ENCODE data around the gene EFNA5. TPM values are rescaled to one million over a fixed set of nuclear protein-coding genes. Genes with fewer than 3 reads are reported as not detected.

The EFNA5 gene
- polyA plus RNA-seq, 3 donors = 0.74 to 5.4 (median 2.8) TPM

- 79 to 84% (median 82%) methylated on average over 7 of the region's 7 CpGs for WGBS, 3 donors
- H3K27ac ChIP-seq (ENCODE audit: low read depth, low read length) = no peak overlapping the region
Measured at GRCh38 chr5:107589520-107590193, 81.1 kb downstream of the EFNA5 start.

GRCh38 chr5:107582625-107583024 lies 88.1 kb downstream of the EFNA5 start:
- H3K27ac ChIP-seq (ENCODE audit: low read depth, low read length) = no peak overlapping the region

- WGBS, 3 donors = 55 to 74% (median 60%) methylated on average over 8 of the region's 8 CpGs
- H3K27ac ChIP-seq (ENCODE audit: low read depth, low read length) = no peak overlapping the region
Measured at GRCh38 chr5:107580889-107581820, 89.6 kb downstream of the EFNA5 start.

- WGBS, 3 donors = 72 to 82% (median 74%) methylated on average over 4 of the region's 4 CpGs
- H3K27ac ChIP-seq (ENCODE audit: low read depth, low read length) = no peak overlapping the region
Measured at GRCh38 chr5:107578051-107578635, 92.6 kb downstream of the EFNA5 start.

GRCh38 chr5:107577394-107577950 lies 93.3 kb downstream of the EFNA5 start:
- WGBS, 3 donors = 72 to 85% (median 79%) methylated on average over 8 of the region's 8 CpGs
- no peak overlapping the region for H3K27ac ChIP-seq (ENCODE audit: low read depth, low read length)

GRCh38 chr5:107576736-107577393 lies 93.9 kb downstream of the EFNA5 start:
- 78 to 89% (median 79%) methylated on average over 3 of the region's 3 CpGs for WGBS, 3 donors
- H3K27ac ChIP-seq (ENCODE audit: low read depth, low read length) = no peak overlapping the region

GRCh38 chr5:107576155-107576554 lies 94.6 kb downstream of the EFNA5 start:
- no peak overlapping the region for H3K27ac ChIP-seq (ENCODE audit: low read depth, low read length)
- WGBS, 3 donors = 70 to 80% (median 72%) methylated on average over 4 of the region's 4 CpGs

GRCh38 chr5:107574287-107574686 lies 96.5 kb downstream of the EFNA5 start:
- H3K27ac ChIP-seq (ENCODE audit: low read depth, low read length) = no peak overlapping the region
- WGBS, 3 donors = 91 to 97% (median 96%) methylated on average over 1 of the region's 1 CpG

- WGBS, 3 donors = 68 to 90% (median 72%) methylated on average over 8 of the region's 8 CpGs
- H3K27ac ChIP-seq (ENCODE audit: low read depth, low read length) = no peak overlapping the region
Measured at GRCh38 chr5:107572715-107573368, 97.9 kb downstream of the EFNA5 start.

- 3 to 5% (median 4%) methylated on average over 26 of the region's 26 CpGs for WGBS, 3 donors
- no peak overlapping the region for H3K27ac ChIP-seq (ENCODE audit: low read depth, low read length)
Measured at GRCh38 chr5:107571621-107572536, 98.9 kb downstream of the EFNA5 start.

- H3K27ac ChIP-seq (ENCODE audit: low read depth, low read length) = no peak overlapping the region
- 30 to 53% (median 45%) methylated on average over 14 of the region's 14 CpGs for whole genome bisulfite sequencing, 3 donors
Measured at GRCh38 chr5:107570805-107571531, 99.8 kb downstream of the EFNA5 start.

- WGBS, 3 donors = 86 to 93% (median 87%) methylated on average over 4 of the region's 4 CpGs
- no peak overlapping the region for H3K27ac ChIP-seq (ENCODE audit: low read depth, low read length)
Measured at GRCh38 chr5:107570181-107570580, 100.6 kb downstream of the EFNA5 start.

- 91 to 94% (median 93%) methylated on average over 4 of the region's 4 CpGs for WGBS, 3 donors
- no peak overlapping the region for H3K27ac ChIP-seq (ENCODE audit: low read depth, low read length)
Measured at GRCh38 chr5:107567901-107568671, 102.7 kb downstream of the EFNA5 start.

GRCh38 chr5:107566986-107567385 lies 103.8 kb downstream of the EFNA5 start:
- H3K27ac ChIP-seq (ENCODE audit: low read depth, low read length) = no peak overlapping the region
- WGBS, 3 donors = 66 to 72% (median 71%) methylated on average over 2 of the region's 2 CpGs

GRCh38 chr5:107565791-107566767 lies 104.7 kb downstream of the EFNA5 start:
- 64 to 74% (median 64%) methylated on average over 10 of the region's 10 CpGs for WGBS, 3 donors
- H3K27ac ChIP-seq (ENCODE audit: low read depth, low read length) = no peak overlapping the region

All from adipose tissue (tissue), 3 donors.